Hepatocyte (in vitro differentiated cells): ENCODE measurements around the gene KRTAP5-5.

ENCODE experiments used
- EZH2 ChIP-seq: fragments of 200-600 bp; sonication (generic); IDR thresholded peaks from 2 replicates; pipeline ENCODE4 v1.6.1; 2016; ENCODE audit warnings: antibody characterized with exemption, mild to moderate bottlenecking, borderline replicate concordance
- EZH2phosphoT487 ChIP-seq: fragments of 200-600 bp; sonication (generic); IDR thresholded peaks from one replicate; pipeline ENCODE4 v1.6.1; 2018; ENCODE audit warnings: antibody characterized with exemption, mild to moderate bottlenecking, low read depth, moderate library complexity; ENCODE audit not compliant: unreplicated experiment, severe bottlenecking
- TF ChIP-seq, protein P1 (sequence below): fragments of 200-600 bp; sonication (generic); IDR thresholded peaks from 2 replicates; pipeline ENCODE4 v1.5.1; 2016; ENCODE audit warnings: antibody characterized with exemption, mild to moderate bottlenecking; ENCODE audit not compliant: poor library complexity

DNA sequence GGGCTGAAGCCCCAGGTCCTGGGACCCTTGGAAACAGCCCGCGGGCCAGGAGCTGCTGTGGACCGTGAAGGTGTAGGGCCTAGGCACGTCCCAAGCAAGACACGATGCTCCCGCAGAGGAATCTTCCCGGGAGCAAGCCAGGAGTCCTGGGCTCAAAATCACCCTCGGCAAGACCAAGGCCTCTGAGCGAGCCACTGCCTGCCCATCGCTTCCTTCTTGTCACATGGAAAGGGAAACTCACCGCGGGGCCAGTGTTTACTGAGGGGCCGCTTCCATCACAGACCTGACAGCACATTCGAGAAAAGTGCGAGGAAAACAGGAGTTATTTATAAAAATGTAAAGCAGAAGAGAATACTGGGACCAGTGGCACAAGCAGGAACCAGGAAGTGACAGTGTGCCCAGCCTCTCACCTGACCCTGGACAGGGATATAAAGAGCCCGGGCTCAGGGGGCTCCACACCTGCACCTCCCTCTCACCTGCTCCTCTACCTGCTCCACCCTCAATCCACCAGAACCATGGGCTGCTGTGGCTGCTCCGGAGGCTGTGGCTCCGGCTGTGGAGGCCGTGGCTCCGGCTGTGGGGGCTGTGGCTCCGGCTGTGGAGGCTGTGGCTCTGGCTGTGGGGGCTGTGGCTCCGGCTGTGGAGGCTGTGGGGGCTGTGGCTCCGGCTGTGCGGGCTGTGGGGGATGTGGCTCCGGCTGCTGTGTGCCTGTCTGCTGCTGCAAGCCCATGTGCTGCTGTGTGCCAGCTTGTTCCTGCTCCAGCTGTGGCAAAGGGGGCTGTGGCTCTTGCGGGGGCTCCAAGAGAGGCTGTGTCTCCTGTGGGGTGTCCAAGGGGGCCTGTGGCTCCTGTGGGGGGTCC, at the start of gene KRTAP5-5:
- TF ChIP-seq, protein P1, sequence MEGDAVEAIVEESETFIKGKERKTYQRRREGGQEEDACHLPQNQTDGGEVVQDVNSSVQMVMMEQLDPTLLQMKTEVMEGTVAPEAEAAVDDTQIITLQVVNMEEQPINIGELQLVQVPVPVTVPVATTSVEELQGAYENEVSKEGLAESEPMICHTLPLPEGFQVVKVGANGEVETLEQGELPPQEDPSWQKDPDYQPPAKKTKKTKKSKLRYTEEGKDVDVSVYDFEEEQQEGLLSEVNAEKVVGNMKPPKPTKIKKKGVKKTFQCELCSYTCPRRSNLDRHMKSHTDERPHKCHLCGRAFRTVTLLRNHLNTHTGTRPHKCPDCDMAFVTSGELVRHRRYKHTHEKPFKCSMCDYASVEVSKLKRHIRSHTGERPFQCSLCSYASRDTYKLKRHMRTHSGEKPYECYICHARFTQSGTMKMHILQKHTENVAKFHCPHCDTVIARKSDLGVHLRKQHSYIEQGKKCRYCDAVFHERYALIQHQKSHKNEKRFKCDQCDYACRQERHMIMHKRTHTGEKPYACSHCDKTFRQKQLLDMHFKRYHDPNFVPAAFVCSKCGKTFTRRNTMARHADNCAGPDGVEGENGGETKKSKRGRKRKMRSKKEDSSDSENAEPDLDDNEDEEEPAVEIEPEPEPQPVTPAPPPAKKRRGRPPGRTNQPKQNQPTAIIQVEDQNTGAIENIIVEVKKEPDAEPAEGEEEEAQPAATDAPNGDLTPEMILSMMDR: no peak
- TF ChIP-seq EZH2 (no peak), EZH2phosphoT487 (no peak)
